GM23338 (cell line): ENCODE results near the gene DMKN. TPM values are rescaled to one million over a fixed set of nuclear protein-coding genes. Genes with fewer than 3 reads are reported as not detected.

Experiments used
- ATAC-seq: fragments of 200-7000 bp; cut with Tn5 transposase; 3 replicates; pipeline ENCODE4 v1.9.1; 2020
- DNase-seq: peaks from one replicate; pipeline ENCODE4 v3.0.0-alpha.2; 2015; ENCODE audit warnings: low spot score
- H2AFZ ChIP-seq: fragments of 200-600 bp; sonication (generic); 2 replicates; pipeline ENCODE4 v1.8.0; 2016; ENCODE audit warnings: antibody characterized with exemption, mild to moderate bottlenecking, moderate library complexity
- H3F3A ChIP-seq: fragments of 200-600 bp; sonication (generic); replicated peaks from 2 replicates; pipeline ENCODE4 v1.8.0; 2017; ENCODE audit warnings: antibody characterized with exemption, mixed run types, low read depth
- H3K27ac ChIP-seq: fragments of 200-600 bp; sonication (generic); 2 replicates; pipeline ENCODE4 v1.6.1; 2016; ENCODE audit warnings: low read depth
- H3K27me3 ChIP-seq: fragments of 200-600 bp; sonication (generic); 2 replicates; pipeline ENCODE4 v1.8.0; 2016; ENCODE audit warnings: mild to moderate bottlenecking, mixed run types, moderate library complexity; ENCODE audit not compliant: insufficient read depth
- H3K36me3 ChIP-seq: fragments of 200-600 bp; sonication (generic); 2 replicates; pipeline ENCODE4 v1.8.0; 2016; ENCODE audit warnings: mild to moderate bottlenecking; ENCODE audit not compliant: insufficient read depth
- H3K4me1 ChIP-seq: fragments of 200-600 bp; sonication (generic); 2 replicates; pipeline ENCODE4 v1.8.0; 2016; ENCODE audit warnings: mild to moderate bottlenecking, moderate library complexity; ENCODE audit not compliant: insufficient read depth
- H3K4me2 ChIP-seq: fragments of 200-600 bp; sonication (generic); 2 replicates; pipeline ENCODE4 v1.7.1; 2017; ENCODE audit warnings: mixed run types
- H3K4me3 ChIP-seq: fragments of 200-600 bp; sonication (generic); 2 replicates; pipeline ENCODE4 v1.6.1; 2016; ENCODE audit warnings: mixed run types
- H3K79me2 ChIP-seq: fragments of 200-600 bp; sonication (generic); replicated peaks from 2 replicates; pipeline ENCODE4 v1.8.0; 2017; ENCODE audit warnings: mild to moderate bottlenecking; ENCODE audit not compliant: insufficient read depth
- H3K9me2 ChIP-seq: fragments of 200-600 bp; sonication (generic); 2 replicates; pipeline ENCODE4 v1.8.0; 2017; ENCODE audit not compliant: insufficient read depth
- H4K20me1 ChIP-seq: fragments of 200-600 bp; sonication (generic); replicated peaks from 2 replicates; pipeline ENCODE4 v1.8.0; 2017; ENCODE audit warnings: mild to moderate bottlenecking; ENCODE audit not compliant: insufficient read depth
- H3K27ac Mint-ChIP-seq: 2 replicates; pipeline ENCODE4 v1.8.0; 2020; ENCODE audit warnings: inconsistent platforms, mild to moderate bottlenecking, moderate library complexity, mixed read lengths
- H3K27me3 Mint-ChIP-seq: 3 replicates; pipeline ENCODE4 v1.8.0; 2022; ENCODE audit warnings: low read depth, mild to moderate bottlenecking, moderate library complexity, mixed read lengths, inconsistent platforms; ENCODE audit not compliant: insufficient read depth, poor library complexity
- H3K36me3 Mint-ChIP-seq: 3 replicates; pipeline ENCODE4 v1.8.0; 2021; ENCODE audit warnings: low read depth, mild to moderate bottlenecking, inconsistent platforms, moderate library complexity, mixed read lengths
- H3K4me1 Mint-ChIP-seq: 3 replicates; pipeline ENCODE4 v1.8.0; 2020; ENCODE audit warnings: mild to moderate bottlenecking, inconsistent platforms, mixed read lengths
- H3K4me3 Mint-ChIP-seq: 3 replicates; pipeline ENCODE4 v1.8.0; 2021; ENCODE audit warnings: moderate library complexity, mild to moderate bottlenecking, inconsistent platforms, mixed read lengths
- H3K9me3 Mint-ChIP-seq: 3 replicates; pipeline ENCODE4 v1.8.0; 2020; ENCODE audit warnings: moderate library complexity, mild to moderate bottlenecking, inconsistent platforms, mixed read lengths
- EZH2 ChIP-seq: fragments of 200-600 bp; sonication (generic); IDR thresholded peaks from one replicate; pipeline ENCODE4 v1.8.0; 2017; ENCODE audit warnings: antibody characterized with exemption, mild to moderate bottlenecking, low read depth; ENCODE audit not compliant: unreplicated experiment
- JUNB ChIP-seq: IDR thresholded peaks from one replicate; pipeline ENCODE4 v1.6.1; 2016; ENCODE audit warnings: antibody characterized with exemption; ENCODE audit not compliant: unreplicated experiment
- polyA plus RNA-seq: library from polyadenylated mRNA; unstranded; fragments of >200 nt; fragmentation: Nextera tagmentation; extraction: Ambion mirVana; gene quantifications from 2 replicates; pipeline ENCODE4 v1.2.1, GENCODE V29; 2016
- total RNA-seq: library from RNA; depleted of rRNA; stranded (reverse); fragments of >200 nt; shearing (Covaris generic); gene quantifications from 2 replicates; pipeline ENCODE4 v1.2.3, GENCODE V29; 2014; rRNA removed
- TF ChIP-seq, protein P1 (sequence below): fragments of 250-450 bp; sonication (Bioruptor Pico); IDR thresholded peaks from 2 replicates; pipeline ENCODE4 v1.5.0; 2020; ENCODE audit warnings: mild to moderate bottlenecking, moderate library complexity
- TF ChIP-seq, protein P2 (sequence below), 2 experiments: fragments of 200-600 bp in 1 of 2; sonication (generic) in 1 of 2; conservative IDR thresholded peaks; 2 replicates each; pipeline versions ENCODE4 v1.5.1 to v1.6.1; 2016 to 2017; ENCODE audit warnings: antibody characterized with exemption in 2 of 2, low read depth in 2 of 2, mild to moderate bottlenecking in 2 of 2, moderate library complexity in 1 of 2

The DMKN gene
- total and polyA plus RNA-seq, 2 experiments from 2014 or later: 259 to 569 TPM

GRCh38 chr19:35447606-35448469 lies 65.6 kb downstream of the DMKN start, which contains the start of gene FFAR2:
Gene FFAR2, plus strand, starts transcription at chr19:35448257. Its CDS starts 1,458 bp downstream, at chr19:35449715.
- Histone ChIP-seq H3K79me2 (no peaks in the 10 kb centered on the region), H3K4me2 (no peak within 1 kb of the TSS), H3K36me3 (no peaks in the 10 kb centered on the region), H3K4me3 (no peak within 1 kb of the TSS), H2AFZ (peak within 1 kb of the TSS; percentile 83; the same call in 1 of the 2 replicates), H3K27me3 (no peaks in the 10 kb centered on the region), H3K9me2 (no peaks in the 10 kb centered on the region), H4K20me1 (no peaks in the 10 kb centered on the region), H3F3A (no peaks in the 10 kb centered on the region), H3K27ac (no peak within 1 kb of the TSS), H3K4me1 (no peaks in the 10 kb centered on the region; the same call in 1 of the 2 replicates)
- Mint-ChIP-seq H3K27me3 (peaks cover 10% of the 10 kb centered on the region), H3K36me3 (no peaks in the 10 kb centered on the region), H3K27ac (no peak within 1 kb of the TSS), H3K4me1 (peaks cover 19% of the 10 kb centered on the region; the same call in 2 of the 3 replicates), H3K4me3 (no peak within 1 kb of the TSS), H3K9me3 (no peaks in the 10 kb centered on the region; the same call in 2 of the 3 replicates)
- TF ChIP-seq EZH2: no peak
- no peak for TF ChIP-seq JUNB
- TF ChIP-seq, protein P1, sequence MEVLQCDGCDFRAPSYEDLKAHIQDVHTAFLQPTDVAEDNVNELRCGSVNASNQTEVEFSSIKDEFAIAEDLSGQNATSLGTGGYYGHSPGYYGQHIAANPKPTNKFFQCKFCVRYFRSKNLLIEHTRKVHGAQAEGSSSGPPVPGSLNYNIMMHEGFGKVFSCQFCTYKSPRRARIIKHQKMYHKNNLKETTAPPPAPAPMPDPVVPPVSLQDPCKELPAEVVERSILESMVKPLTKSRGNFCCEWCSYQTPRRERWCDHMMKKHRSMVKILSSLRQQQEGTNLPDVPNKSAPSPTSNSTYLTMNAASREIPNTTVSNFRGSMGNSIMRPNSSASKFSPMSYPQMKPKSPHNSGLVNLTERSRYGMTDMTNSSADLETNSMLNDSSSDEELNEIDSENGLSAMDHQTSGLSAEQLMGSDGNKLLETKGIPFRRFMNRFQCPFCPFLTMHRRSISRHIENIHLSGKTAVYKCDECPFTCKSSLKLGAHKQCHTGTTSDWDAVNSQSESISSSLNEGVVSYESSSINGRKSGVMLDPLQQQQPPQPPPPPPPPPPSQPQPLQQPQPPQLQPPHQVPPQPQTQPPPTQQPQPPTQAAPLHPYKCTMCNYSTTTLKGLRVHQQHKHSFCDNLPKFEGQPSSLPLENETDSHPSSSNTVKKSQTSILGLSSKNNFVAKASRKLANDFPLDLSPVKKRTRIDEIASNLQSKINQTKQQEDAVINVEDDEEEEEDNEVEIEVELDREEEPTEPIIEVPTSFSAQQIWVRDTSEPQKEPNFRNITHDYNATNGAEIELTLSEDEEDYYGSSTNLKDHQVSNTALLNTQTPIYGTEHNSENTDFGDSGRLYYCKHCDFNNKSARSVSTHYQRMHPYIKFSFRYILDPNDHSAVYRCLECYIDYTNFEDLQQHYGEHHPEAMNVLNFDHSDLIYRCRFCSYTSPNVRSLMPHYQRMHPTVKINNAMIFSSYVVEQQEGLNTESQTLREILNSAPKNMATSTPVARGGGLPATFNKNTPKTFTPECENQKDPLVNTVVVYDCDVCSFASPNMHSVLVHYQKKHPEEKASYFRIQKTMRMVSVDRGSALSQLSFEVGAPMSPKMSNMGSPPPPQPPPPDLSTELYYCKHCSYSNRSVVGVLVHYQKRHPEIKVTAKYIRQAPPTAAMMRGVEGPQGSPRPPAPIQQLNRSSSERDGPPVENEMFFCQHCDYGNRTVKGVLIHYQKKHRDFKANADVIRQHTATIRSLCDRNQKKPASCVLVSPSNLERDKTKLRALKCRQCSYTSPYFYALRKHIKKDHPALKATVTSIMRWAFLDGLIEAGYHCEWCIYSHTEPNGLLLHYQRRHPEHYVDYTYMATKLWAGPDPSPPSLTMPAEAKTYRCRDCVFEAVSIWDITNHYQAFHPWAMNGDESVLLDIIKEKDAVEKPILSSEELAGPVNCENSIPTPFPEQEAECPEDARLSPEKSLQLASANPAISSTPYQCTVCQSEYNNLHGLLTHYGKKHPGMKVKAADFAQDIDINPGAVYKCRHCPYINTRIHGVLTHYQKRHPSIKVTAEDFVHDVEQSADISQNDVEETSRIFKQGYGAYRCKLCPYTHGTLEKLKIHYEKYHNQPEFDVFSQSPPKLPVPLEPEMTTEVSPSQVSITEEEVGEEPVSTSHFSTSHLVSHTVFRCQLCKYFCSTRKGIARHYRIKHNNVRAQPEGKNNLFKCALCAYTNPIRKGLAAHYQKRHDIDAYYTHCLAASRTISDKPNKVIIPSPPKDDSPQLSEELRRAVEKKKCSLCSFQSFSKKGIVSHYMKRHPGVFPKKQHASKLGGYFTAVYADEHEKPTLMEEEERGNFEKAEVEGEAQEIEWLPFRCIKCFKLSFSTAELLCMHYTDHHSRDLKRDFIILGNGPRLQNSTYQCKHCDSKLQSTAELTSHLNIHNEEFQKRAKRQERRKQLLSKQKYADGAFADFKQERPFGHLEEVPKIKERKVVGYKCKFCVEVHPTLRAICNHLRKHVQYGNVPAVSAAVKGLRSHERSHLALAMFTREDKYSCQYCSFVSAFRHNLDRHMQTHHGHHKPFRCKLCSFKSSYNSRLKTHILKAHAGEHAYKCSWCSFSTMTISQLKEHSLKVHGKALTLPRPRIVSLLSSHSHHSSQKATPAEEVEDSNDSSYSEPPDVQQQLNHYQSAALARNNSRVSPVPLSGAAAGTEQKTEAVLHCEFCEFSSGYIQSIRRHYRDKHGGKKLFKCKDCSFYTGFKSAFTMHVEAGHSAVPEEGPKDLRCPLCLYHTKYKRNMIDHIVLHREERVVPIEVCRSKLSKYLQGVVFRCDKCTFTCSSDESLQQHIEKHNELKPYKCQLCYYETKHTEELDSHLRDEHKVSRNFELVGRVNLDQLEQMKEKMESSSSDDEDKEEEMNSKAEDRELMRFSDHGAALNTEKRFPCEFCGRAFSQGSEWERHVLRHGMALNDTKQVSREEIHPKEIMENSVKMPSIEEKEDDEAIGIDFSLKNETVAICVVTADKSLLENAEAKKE (CRISPR knock-in tag): no peak
- TF ChIP-seq, protein P2, sequence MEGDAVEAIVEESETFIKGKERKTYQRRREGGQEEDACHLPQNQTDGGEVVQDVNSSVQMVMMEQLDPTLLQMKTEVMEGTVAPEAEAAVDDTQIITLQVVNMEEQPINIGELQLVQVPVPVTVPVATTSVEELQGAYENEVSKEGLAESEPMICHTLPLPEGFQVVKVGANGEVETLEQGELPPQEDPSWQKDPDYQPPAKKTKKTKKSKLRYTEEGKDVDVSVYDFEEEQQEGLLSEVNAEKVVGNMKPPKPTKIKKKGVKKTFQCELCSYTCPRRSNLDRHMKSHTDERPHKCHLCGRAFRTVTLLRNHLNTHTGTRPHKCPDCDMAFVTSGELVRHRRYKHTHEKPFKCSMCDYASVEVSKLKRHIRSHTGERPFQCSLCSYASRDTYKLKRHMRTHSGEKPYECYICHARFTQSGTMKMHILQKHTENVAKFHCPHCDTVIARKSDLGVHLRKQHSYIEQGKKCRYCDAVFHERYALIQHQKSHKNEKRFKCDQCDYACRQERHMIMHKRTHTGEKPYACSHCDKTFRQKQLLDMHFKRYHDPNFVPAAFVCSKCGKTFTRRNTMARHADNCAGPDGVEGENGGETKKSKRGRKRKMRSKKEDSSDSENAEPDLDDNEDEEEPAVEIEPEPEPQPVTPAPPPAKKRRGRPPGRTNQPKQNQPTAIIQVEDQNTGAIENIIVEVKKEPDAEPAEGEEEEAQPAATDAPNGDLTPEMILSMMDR (conservative IDR thresholded peaks at IDR 0.05; ENCODE audit: low read depth in 2 of 2): no peak
- DNase-seq (no peak), ATAC-seq (peak; percentile 24; the same call in 1 of the 3 replicates)

Other genes starting within 250 kb of the DMKN start
- gene USF2, start 244.7 kb downstream of the DMKN start, total RNA-seq: 60.5 and 63.8 TPM in 2 replicates
- 28.9 and 36.4 TPM in 2 replicates for gene USF2, start 244.7 kb downstream of the DMKN start, polyA plus RNA-seq
- gene HAMP, start 231.1 kb downstream of the DMKN start, total RNA-seq: not detected in 2 replicates
- gene HAMP, start 231.1 kb downstream of the DMKN start, polyA plus RNA-seq: 0.65 TPM in 1 of 2 replicates, not detected in the other
- 1.3 and 1.8 TPM in 2 replicates for gene MAG, start 221.5 kb downstream of the DMKN start, total RNA-seq
- gene MAG, start 221.5 kb downstream of the DMKN start, polyA plus RNA-seq: 0.61 and 0.85 TPM in 2 replicates
- 0.10 and 0.12 TPM in 2 replicates for gene CD22, start 184.5 kb downstream of the DMKN start, total RNA-seq
- gene CD22, start 184.5 kb downstream of the DMKN start, polyA plus RNA-seq: 0.32 and 0.66 TPM in 2 replicates
- gene FFAR1, start 165.7 kb downstream of the DMKN start, total RNA-seq: not detected in 2 replicates
- gene FFAR1, start 165.7 kb downstream of the DMKN start, polyA plus RNA-seq: not detected in 2 replicates
- gene FFAR3, start 155.2 kb downstream of the DMKN start, total RNA-seq: 0.35 TPM in 1 of 2 replicates, not detected in the other
- gene FFAR3, start 155.2 kb downstream of the DMKN start, polyA plus RNA-seq: not detected in 2 replicates
- not detected in 2 replicates for gene GPR42, start 142.6 kb downstream of the DMKN start, total RNA-seq
- not detected in 2 replicates for gene GPR42, start 142.6 kb downstream of the DMKN start, polyA plus RNA-seq
- gene FFAR2, start 65.4 kb downstream of the DMKN start, total RNA-seq: not detected in 2 replicates
- not detected in 2 replicates for gene FFAR2, start 65.4 kb downstream of the DMKN start, polyA plus RNA-seq
- not detected in 2 replicates for gene KRTDAP, start 23.2 kb downstream of the DMKN start, total RNA-seq
- 1.6 and 2.7 TPM in 2 replicates for gene KRTDAP, start 23.2 kb downstream of the DMKN start, polyA plus RNA-seq
- not detected in 2 replicates for gene SBSN, start 14.7 kb upstream of the DMKN start, total RNA-seq
- 0.39 and 0.42 TPM in 2 replicates for gene SBSN, start 14.7 kb upstream of the DMKN start, polyA plus RNA-seq
- gene GAPDHS, start 19.8 kb upstream of the DMKN start, total RNA-seq: not detected in 2 replicates
- 0.21 TPM in 1 of 2 replicates, not detected in the other for gene GAPDHS, start 19.8 kb upstream of the DMKN start, polyA plus RNA-seq
- gene TMEM147, start 32.0 kb upstream of the DMKN start, total RNA-seq: 164 and 170 TPM in 2 replicates
- gene TMEM147, start 32.0 kb upstream of the DMKN start, polyA plus RNA-seq: 272 TPM in 2 replicates
- 0.62 and 0.63 TPM in 2 replicates for gene ATP4A, start 50.0 kb upstream of the DMKN start, total RNA-seq
- 0.61 and 1.0 TPM in 2 replicates for gene ATP4A, start 50.0 kb upstream of the DMKN start, polyA plus RNA-seq
- not detected in 2 replicates for gene PMIS2, start 72.5 kb upstream of the DMKN start, total RNA-seq
- not detected in 2 replicates for gene PMIS2, start 72.5 kb upstream of the DMKN start, polyA plus RNA-seq
- gene HAUS5, start 99.1 kb upstream of the DMKN start, total RNA-seq: 17.9 and 21.9 TPM in 2 replicates
- 22.3 and 23.2 TPM in 2 replicates for gene HAUS5, start 99.1 kb upstream of the DMKN start, polyA plus RNA-seq
- gene RBM42, start 115.4 kb upstream of the DMKN start, total RNA-seq: 58.3 and 74.7 TPM in 2 replicates
- 78.2 and 82.9 TPM in 2 replicates for gene RBM42, start 115.4 kb upstream of the DMKN start, polyA plus RNA-seq
- gene ETV2, start 128.1 kb upstream of the DMKN start, total RNA-seq: 0.87 TPM in 1 of 2 replicates, not detected in the other
- 1.5 and 1.7 TPM in 2 replicates for gene ETV2, start 128.1 kb upstream of the DMKN start, polyA plus RNA-seq
- 564 and 722 TPM in 2 replicates for gene COX6B1, start 134.7 kb upstream of the DMKN start, total RNA-seq
- 1,532 and 1,702 TPM in 2 replicates for gene COX6B1, start 134.7 kb upstream of the DMKN start, polyA plus RNA-seq
- gene UPK1A, start 152.9 kb upstream of the DMKN start, total RNA-seq: 0.42 TPM in 1 of 2 replicates, not detected in the other
- 1.0 and 1.5 TPM in 2 replicates for gene UPK1A, start 152.9 kb upstream of the DMKN start, polyA plus RNA-seq
- gene ZBTB32, start 190.9 kb upstream of the DMKN start, total RNA-seq: 1.8 TPM in 1 of 2 replicates, not detected in the other
- gene ZBTB32, start 190.9 kb upstream of the DMKN start, polyA plus RNA-seq: 0.45 and 0.65 TPM in 2 replicates
- gene KMT2B, start 204.4 kb upstream of the DMKN start, total RNA-seq: 36.2 and 49.8 TPM in 2 replicates
- 15.5 and 15.8 TPM in 2 replicates for gene KMT2B, start 204.4 kb upstream of the DMKN start, polyA plus RNA-seq
- gene IGFLR1, start 228.8 kb upstream of the DMKN start, total RNA-seq: 7.8 and 14.4 TPM in 2 replicates
- 17.8 and 18.1 TPM in 2 replicates for gene IGFLR1, start 228.8 kb upstream of the DMKN start, polyA plus RNA-seq
- gene U2AF1L4, start 231.8 kb upstream of the DMKN start, total RNA-seq: 13.1 and 14.3 TPM in 2 replicates
- 20.0 and 23.7 TPM in 2 replicates for gene U2AF1L4, start 231.8 kb upstream of the DMKN start, polyA plus RNA-seq
- 18.5 and 20.6 TPM in 2 replicates for gene PSENEN, start 232.0 kb upstream of the DMKN start, total RNA-seq
- 175 and 197 TPM in 2 replicates for gene PSENEN, start 232.0 kb upstream of the DMKN start, polyA plus RNA-seq
- gene LIN37, start 234.9 kb upstream of the DMKN start, total RNA-seq: 6.8 and 7.1 TPM in 2 replicates
- gene LIN37, start 234.9 kb upstream of the DMKN start, polyA plus RNA-seq: 4.3 and 8.3 TPM in 2 replicates
- gene HSPB6, start 243.4 kb upstream of the DMKN start, total RNA-seq: 0.27 and 0.87 TPM in 2 replicates
- gene HSPB6, start 243.4 kb upstream of the DMKN start, polyA plus RNA-seq: 3.2 and 3.9 TPM in 2 replicates
- 14.7 and 28.0 TPM in 2 replicates for gene PROSER3, start 244.5 kb upstream of the DMKN start, total RNA-seq
- 21.8 and 24.1 TPM in 2 replicates for gene PROSER3, start 244.5 kb upstream of the DMKN start, polyA plus RNA-seq